Astrocyte (in vitro differentiated cells and primary cell): Measurements from ENCODE around the gene RB1.

Experiments
- EZH2 ChIP-seq: IDR thresholded peaks from 2 replicates; pipeline ENCODE4 v1.6.1; 2012; ENCODE audit warnings: mild to moderate bottlenecking, low read length, inconsistent platforms; ENCODE audit not compliant: insufficient read depth
- TF ChIP-seq, protein P1 (sequence below): IDR thresholded peaks from 2 replicates; pipeline ENCODE4 v1.5.1; 2011; ENCODE audit warnings: low read depth, mild to moderate bottlenecking, inconsistent platforms, low read length, moderate library complexity; ENCODE audit not compliant: insufficient read depth

DNA sequence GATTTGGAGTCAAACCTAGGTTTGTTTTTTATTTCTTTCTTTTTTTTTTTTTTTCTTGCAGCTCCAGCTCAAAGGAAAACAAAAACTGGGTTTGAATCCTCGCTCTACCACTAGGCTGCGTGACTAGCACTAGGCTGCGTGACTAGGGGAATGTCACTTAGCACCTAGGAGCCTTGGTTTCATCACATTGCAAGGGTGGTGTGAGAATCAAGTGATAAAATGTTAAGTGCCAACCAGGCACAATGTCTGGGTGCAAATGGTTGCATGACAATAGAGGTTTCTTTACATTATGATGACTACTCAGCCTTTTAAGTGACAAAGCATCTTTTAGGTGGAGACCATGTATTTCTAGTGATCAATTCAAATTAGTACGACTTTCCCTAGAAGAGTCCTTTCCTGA is 201.5 kb downstream of the RB1 start:
- TF ChIP-seq, protein P1, sequence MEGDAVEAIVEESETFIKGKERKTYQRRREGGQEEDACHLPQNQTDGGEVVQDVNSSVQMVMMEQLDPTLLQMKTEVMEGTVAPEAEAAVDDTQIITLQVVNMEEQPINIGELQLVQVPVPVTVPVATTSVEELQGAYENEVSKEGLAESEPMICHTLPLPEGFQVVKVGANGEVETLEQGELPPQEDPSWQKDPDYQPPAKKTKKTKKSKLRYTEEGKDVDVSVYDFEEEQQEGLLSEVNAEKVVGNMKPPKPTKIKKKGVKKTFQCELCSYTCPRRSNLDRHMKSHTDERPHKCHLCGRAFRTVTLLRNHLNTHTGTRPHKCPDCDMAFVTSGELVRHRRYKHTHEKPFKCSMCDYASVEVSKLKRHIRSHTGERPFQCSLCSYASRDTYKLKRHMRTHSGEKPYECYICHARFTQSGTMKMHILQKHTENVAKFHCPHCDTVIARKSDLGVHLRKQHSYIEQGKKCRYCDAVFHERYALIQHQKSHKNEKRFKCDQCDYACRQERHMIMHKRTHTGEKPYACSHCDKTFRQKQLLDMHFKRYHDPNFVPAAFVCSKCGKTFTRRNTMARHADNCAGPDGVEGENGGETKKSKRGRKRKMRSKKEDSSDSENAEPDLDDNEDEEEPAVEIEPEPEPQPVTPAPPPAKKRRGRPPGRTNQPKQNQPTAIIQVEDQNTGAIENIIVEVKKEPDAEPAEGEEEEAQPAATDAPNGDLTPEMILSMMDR: no peak
- no peak for TF ChIP-seq EZH2
